ENCODE measurements around the gene DHRS12.
A peak's percentile ranks its signal among the peaks of the same experiment; 100 is the strongest.

Gene DHRS12

GRCh38 chr13:51803422-51804294 lies at the start of gene DHRS12:
TSS of gene DHRS12 (minus strand) at chr13:51804163. CDS start at chr13:51799659, 4,504 bp downstream.
- peak; percentile 95 for DNase-seq (ENCODE audit: low spot score)

DNA sequence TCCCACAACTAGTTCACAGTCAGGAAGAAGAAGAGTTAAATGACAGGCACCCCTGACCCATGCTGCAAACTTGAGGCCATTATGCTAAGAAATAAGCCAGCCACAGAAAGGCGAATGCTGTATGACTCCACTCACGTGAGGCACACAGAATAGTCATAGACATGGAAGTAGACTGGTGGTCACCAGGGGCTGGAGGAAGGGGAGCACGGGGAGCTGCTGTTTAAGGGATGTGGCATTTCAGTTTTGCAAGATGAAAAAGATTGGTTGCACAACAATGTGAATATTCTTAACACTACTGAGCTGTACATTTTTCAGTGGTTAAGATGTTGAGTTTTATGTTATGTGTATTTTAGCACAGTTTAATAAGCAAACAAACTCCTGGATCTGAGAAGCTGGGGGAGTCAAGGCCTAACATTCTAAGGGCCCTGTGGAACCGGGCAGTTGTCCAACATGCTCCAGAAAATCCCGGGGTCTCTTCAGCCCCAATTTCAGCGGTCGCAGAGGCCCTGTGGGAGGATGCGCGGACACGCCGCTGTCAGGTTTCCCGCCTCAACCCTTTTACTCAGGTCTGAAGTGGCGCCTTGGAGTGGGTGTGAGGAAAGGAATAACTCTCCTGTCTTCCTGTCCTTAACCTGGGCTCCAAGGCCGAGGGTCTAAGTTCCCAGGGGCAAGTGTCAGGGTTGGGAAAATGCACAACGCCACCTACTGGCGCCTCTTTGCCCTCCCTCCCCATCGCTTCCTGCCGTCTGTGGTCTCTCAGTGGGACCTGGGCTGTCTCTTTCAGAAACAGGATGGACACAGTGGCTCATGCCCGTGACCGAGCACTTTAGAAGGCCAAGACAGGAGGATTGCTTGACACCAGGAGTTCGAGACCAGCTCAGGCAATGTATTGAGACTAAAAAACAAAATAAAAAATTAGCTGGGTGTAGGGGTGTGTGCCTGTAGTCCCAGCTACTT lies 45.5 kb upstream of the DHRS12 start:
- peak; percentile 19 for DNase-seq (ENCODE audit: low spot score)

DNA sequence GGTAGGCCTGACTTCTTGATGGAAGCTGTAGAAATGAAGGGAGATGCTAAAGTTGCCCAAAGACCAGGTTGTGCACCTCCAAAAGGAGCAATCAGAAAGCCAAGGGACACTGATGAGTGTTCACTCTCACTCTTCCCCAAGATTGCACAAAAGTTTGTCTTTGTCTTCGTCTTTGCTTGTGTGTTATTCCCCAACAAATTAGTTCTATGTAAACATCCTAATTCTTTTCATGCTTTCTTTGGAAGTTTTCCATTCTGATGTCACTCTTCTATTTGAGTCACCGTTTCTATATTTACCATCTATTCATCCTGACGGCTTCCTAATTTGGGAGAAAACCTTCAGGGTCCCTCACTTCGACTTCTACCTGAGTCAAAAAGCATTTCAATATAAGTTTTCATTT lies 44.7 kb upstream of the DHRS12 start:
- peak; percentile 25 for DNase-seq (ENCODE audit: low spot score)

DNA sequence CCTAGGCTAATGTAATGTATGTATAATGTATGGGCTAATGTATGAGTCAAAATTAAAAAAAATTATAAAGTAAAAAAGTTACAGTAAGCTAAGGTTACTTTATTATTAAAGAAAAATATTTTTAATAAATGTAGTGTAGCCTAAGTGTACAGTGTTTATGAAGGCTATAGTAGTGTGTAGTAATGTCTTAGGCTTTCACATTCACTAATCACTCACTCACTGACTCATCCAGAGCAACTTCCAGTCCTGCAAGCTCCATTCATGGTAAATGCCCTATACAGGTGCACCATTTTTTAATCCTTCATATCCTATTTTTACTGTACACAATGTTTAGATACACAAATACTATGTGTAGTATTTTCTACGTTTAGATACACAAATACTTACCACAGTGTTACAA lies 42.8 kb upstream of the DHRS12 start:
- no peak for DNase-seq (ENCODE audit: low spot score)

- DNase-seq (ENCODE audit: low spot score), result no peak
These were observed 41.8 kb upstream of the DHRS12 start for GRCh38 chr13:51845574-51846318.

DNA sequence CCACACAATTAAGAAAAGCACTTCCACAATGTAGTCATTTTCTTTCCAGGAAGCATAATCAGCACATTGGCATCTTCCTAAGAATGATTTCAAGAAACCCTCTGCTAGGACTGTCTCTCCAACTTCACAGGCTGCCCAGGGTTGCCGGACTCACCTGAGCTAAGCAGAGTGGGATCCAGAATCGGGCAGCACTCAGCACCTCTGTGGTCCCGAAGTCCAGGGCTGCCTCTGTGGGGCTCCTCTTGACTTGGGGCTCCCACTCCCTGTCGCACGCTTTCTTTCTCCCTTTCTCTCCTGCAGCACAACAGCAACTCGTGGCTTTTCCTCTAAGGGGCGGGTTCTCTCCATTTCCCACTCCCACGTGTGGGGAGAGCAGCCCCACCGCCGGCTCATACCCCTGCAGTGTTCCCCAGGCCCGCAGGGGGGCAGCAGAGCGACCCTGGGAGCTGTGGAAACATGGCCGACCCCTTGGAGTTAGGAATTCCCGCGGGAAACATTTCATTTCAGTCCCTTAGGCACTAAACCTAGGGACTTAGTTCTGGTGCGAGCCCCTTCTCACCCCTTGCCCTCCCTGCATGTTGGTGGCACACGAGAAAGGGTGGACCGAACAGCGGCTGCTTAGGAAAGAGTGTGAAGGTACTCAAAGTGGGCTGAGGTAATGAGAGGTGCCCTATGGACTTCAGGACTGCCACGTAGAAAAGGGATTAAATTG lies 41.1 kb upstream of the DHRS12 start, which contains the start of gene TMEM272:
Gene TMEM272 (minus strand): TSS at position 316 of the 712 bp plus-strand sequence. CDS start 6,647 bp downstream, outside the sequence.
- DNase-seq (ENCODE audit: low spot score), result peak; percentile 70

- DNase-seq (ENCODE audit: low spot score), result no peak
These were observed 39.6 kb upstream of the DHRS12 start for GRCh38 chr13:51843529-51843928.

DNA sequence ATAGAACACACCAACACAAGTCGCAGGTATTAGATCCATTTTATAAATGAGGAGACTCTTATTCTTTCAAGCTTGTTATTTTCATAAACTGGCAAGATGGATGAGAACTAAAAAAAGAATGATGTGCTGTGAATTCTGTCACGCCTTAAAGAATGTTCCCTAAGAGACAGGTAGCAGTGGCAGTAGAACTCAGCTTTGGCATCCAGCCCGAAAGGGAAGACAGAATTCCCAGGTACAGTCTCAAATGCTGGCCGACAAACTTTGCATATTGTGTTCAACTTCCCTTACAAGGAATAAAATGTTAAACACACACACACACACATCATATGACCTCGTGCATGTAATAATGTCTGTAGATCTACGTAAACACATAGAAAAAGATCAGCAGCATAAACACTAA lies 37.8 kb upstream of the DHRS12 start:
- no peak for DNase-seq (ENCODE audit: low spot score)

DNA sequence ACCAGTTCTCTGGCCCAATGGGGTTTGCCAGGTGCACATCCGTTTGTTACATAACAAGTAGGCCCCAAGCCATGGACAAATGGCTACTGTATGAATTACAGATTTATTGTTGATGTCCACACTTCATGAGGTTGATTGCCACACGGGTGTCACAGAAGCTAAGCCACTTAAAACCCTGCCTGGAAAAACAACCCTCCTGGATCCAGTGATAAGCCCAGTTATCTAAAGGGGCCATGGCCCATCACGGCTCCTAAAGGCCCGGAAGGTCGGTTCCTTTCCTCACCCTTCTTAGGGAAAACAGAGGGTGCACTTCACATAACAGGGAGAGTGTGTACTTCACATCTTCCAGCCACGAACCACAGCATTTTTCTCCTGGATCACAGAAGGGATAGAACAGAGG lies 37.0 kb upstream of the DHRS12 start:
- DNase-seq (ENCODE audit: low spot score), result no peak

GRCh38 chr13:51839711-51840540 lies 36.0 kb upstream of the DHRS12 start:
- no peak for DNase-seq (ENCODE audit: low spot score)

- peak; percentile 87 for DNase-seq (ENCODE audit: low spot score)
These were observed 34.4 kb upstream of the DHRS12 start for GRCh38 chr13:51838240-51838846.

- DNase-seq (ENCODE audit: low spot score), result no peak
These were observed 33.1 kb upstream of the DHRS12 start for GRCh38 chr13:51837016-51837415.

GRCh38 chr13:51834581-51835171 lies 30.7 kb upstream of the DHRS12 start:
- no peak for DNase-seq (ENCODE audit: low spot score)

GRCh38 chr13:51833980-51834379 lies 30.0 kb upstream of the DHRS12 start:
- DNase-seq (ENCODE audit: low spot score), result no peak

DNA sequence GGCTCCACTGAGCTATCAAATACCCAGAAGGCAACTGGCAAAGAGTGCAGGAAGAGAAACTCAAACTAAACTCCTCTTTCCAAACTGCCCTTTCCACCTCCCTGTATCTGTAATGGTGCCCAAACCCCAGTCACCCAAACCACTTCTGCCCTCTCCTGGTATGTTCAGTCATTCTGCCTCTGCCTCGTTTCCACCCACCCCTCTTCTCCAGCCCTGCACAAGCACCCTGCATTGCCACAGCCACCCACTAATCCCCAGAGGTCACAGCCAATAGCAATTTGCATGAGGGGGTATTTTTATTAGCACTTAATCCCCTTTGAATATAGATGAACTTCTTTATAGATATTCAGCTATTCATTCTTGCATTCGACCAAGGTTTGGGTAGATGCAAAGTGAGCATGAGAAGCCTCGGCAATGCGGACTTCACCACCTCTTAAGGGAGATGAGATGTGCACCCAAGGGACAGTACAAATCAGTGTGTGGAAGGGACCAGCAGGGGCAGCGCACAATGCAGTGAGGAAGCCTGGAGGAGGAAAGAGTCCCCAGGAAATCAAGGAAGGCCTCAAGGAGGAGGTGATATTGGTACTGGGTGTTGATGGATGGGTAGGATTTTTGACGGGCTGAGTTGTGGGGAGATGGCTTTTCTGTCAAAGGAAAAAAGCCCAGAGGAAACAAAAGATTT lies 28.6 kb upstream of the DHRS12 start:
- DNase-seq (ENCODE audit: low spot score), result peak; percentile 64

DNA sequence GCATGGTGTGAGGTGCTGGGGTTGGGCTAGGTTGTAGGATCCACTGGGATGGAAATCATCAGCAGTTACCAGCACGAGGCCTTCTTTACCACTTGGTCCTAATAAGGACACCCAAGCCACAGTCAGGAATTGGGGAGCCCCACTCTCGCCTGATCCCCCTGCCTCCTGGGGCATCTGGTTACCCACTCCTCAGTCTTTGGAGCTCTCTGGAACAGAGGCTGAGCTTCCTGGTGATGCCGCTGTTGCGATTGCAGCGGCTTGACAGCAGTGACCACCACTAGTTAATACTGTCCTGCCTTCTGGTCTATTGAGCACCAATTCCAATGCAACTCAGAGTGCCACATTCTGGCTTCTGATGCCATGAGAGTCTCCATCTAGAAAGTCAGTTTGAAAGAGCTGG lies 27.6 kb upstream of the DHRS12 start:
- DNase-seq (ENCODE audit: low spot score), result no peak

- no peak for DNase-seq (ENCODE audit: low spot score)
These were observed 25.6 kb upstream of the DHRS12 start for GRCh38 chr13:51829568-51829899.

DNA sequence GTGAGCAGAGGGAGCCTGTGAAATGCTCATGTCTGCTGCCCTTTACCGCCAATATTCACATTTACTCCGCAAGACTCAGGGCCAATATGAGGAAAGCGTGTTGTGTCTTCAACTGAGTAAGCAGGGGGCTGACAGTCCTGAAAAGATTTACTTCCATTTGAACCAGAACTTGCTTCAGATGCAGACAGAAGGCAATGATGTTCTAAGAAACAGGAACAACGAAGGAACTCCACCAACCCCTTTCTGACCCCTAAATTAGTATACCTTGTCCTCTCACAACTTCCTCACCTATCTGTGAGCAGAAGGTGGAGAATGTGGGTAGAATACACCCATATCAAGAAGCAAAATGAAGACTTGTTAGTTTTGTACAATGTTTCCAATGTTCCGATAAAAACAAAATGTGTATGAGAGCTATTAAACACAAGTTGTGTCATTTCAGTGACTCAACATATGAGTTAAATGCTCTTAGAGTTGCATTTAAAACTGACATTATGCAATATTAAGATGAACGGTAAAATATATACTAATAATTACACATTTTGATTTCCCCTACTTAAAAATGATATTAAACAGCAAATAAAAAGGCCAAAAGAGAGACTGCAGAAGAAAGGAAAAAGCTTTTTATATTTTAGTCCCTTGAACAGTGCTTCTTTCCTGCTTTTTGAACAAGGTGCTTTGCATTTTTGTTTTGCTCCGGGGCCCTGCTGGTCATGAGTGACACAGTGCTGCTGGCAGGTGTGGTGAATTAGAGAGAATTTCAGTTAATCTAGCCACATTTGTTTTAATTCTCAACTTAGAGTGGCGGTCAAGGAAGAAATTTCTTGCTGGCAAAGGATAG lies 25.0 kb upstream of the DHRS12 start:
- no peak for DNase-seq (ENCODE audit: low spot score)
